K562 (cell line): ENCODE measurements around the gene GDAP1L1. TPM values are rescaled to one million over a fixed set of nuclear protein-coding genes. Genes with fewer than 3 reads are reported as not detected.

Experiments used
- E2F1 ChIP-seq: sonication (generic); formaldehyde crosslinking; IDR thresholded peaks from 2 replicates; pipeline ENCODE4 v1.8.1; 2023; ENCODE audit warnings: mild to moderate bottlenecking, missing genetic modification reagents, moderate library complexity
- FOXA3 ChIP-seq, 2 experiments: fragments of 450-650 bp in 1 of 2; sonication (generic) in 1 of 2; formaldehyde crosslinking; IDR thresholded peaks in 1 of 2; conservative IDR thresholded peaks in 1 of 2; 2 replicates each; pipeline versions ENCODE4 v1.4.0 to v1.8.0; 2020 to 2022; ENCODE audit warnings: mild to moderate bottlenecking in 2 of 2, missing genetic modification reagents in 1 of 2
- GABPA ChIP-seq: fragments of 200-800 bp; sonication (Bioruptor generic); conservative IDR thresholded peaks from 2 replicates; pipeline ENCODE4 v1.6.1; 2016; ENCODE audit warnings: low read depth, missing genetic modification characterization, missing compliant biosample characterization
- HDAC2 ChIP-seq: fragments of 450-650 bp; IDR thresholded peaks from 2 replicates; pipeline ENCODE4 v1.6.1; 2016; ENCODE audit warnings: mild to moderate bottlenecking
- ILF3 ChIP-seq: fragments of 450-650 bp; IDR thresholded peaks from 2 replicates; pipeline ENCODE4 v1.6.1; 2018; ENCODE audit warnings: antibody characterized with exemption, mild to moderate bottlenecking, moderate library complexity, borderline replicate concordance
- JUNB ChIP-seq: fragments of 450-650 bp; formaldehyde crosslinking; conservative IDR thresholded peaks from 2 replicates; pipeline ENCODE4 v1.4.0; 2020; ENCODE audit warnings: mild to moderate bottlenecking
- NCOA4 ChIP-seq: fragments of 450-650 bp; IDR thresholded peaks from 2 replicates; pipeline ENCODE4 v1.6.1; 2018; ENCODE audit warnings: mild to moderate bottlenecking; ENCODE audit not compliant: partially characterized antibody
- RBM39 ChIP-seq: fragments of 200-400 bp; formaldehyde crosslinking; optimal IDR thresholded peaks from 2 replicates; pipeline ENCODE3; 2018; ENCODE audit warnings: low read depth, low read length
- RERE ChIP-seq: sonication (generic); formaldehyde crosslinking; IDR thresholded peaks from 2 replicates; pipeline ENCODE4 v1.8.0; 2023; ENCODE audit warnings: missing genetic modification reagents, mild to moderate bottlenecking, borderline replicate concordance
- SMAD4 ChIP-seq: fragments of 250-450 bp; sonication (Bioruptor Pico); conservative IDR thresholded peaks from 2 replicates; pipeline ENCODE4 v1.8.0; 2021; ENCODE audit warnings: inconsistent platforms, mild to moderate bottlenecking, moderate library complexity
- SMARCA4 ChIP-seq: fragments of 450-650 bp; IDR thresholded peaks from 2 replicates; pipeline ENCODE4 v1.6.1; 2016
- TEAD1 ChIP-seq, 2 experiments: fragments of 450-650 bp in 1 of 2; sonication (generic) in 1 of 2; formaldehyde crosslinking; IDR thresholded peaks; 2 replicates each; pipeline versions ENCODE4 v1.4.0 to v1.8.0; 2020 to 2022; ENCODE audit warnings: mild to moderate bottlenecking in 2 of 2, missing genetic modification reagents in 1 of 2
- TEAD4 ChIP-seq, 2 experiments: sonication (generic) in 1 of 2; formaldehyde crosslinking in 1 of 2; IDR thresholded peaks; 2 replicates each; pipeline versions ENCODE4 v1.6.1 to v1.8.0; 2012 to 2022; ENCODE audit warnings: borderline replicate concordance in 1 of 2, inconsistent platforms in 1 of 2, low read length in 1 of 2, mild to moderate bottlenecking in 1 of 2, missing genetic modification reagents in 1 of 2
- ZFX ChIP-seq: sonication (generic); formaldehyde crosslinking; IDR thresholded peaks from 2 replicates; pipeline ENCODE4 v1.8.0; 2022; ENCODE audit warnings: mild to moderate bottlenecking, missing genetic modification reagents, moderate library complexity
- ZNF316 ChIP-seq: fragments of 450-650 bp; IDR thresholded peaks from 2 replicates; pipeline ENCODE4 v1.6.1; 2016
- ZNF76 ChIP-seq: fragments of 250-450 bp; sonication (Bioruptor Pico); IDR thresholded peaks from 2 replicates; pipeline ENCODE4 v1.4.0; 2020; ENCODE audit warnings: mild to moderate bottlenecking, moderate library complexity, borderline replicate concordance
- ZNF764 ChIP-seq: fragments of 250-450 bp; sonication (Bioruptor Pico); IDR thresholded peaks from 2 replicates; pipeline ENCODE4 v1.4.0; 2020; ENCODE audit warnings: low read depth, mild to moderate bottlenecking, moderate library complexity
- polyA plus RNA-seq, 8 experiments: library from polyadenylated mRNA; depleted of rRNA in 4 of 8; stranded (reverse) in 5 of 8; unstranded in 3 of 8; fragments of >200 nt; fragmentation: Nextera tagmentation in 2 of 8; fragmentation: Illumina TruSeq in 1 of 8; extraction: Ambion mirVana in 2 of 8; extraction: Trizol in 1 of 8; gene quantifications; 2 replicates each; pipeline versions ENCODE4 v1.2.1 to v1.2.3, GENCODE V29; 2011 to 2014; ENCODE audit warnings: inconsistent platforms in 1 of 8, missing spikeins in 1 of 8
- total RNA-seq, 7 experiments: library from RNA; depleted of rRNA in 6 of 7; stranded (reverse); fragments of >200 nt in 6 of 7; fragmentation: Illumina TruSeq in 2 of 7; extraction: Trizol in 2 of 7; gene quantifications; 2 replicates each; pipeline versions ENCODE4 v1.2.1 to v1.2.3, GENCODE V29; 2011 to 2021; ENCODE audit warnings: low replicate concordance in 1 of 7
- TF ChIP-seq, protein P1 (sequence below): fragments of 450-650 bp; IDR thresholded peaks from 2 replicates; pipeline ENCODE4 v1.6.1; 2017; ENCODE audit warnings: mild to moderate bottlenecking, moderate library complexity
- TF ChIP-seq, protein P2 (sequence below): fragments of 250-450 bp; sonication (Bioruptor Pico); IDR thresholded peaks from 2 replicates; pipeline ENCODE4 v1.8.0; 2022; ENCODE audit warnings: moderate library complexity, mild to moderate bottlenecking, inconsistent platforms

The GDAP1L1 gene
- total and polyA plus RNA-seq, 9 of the 15 experiments (the other 6 are each of a cell fraction or from before 2014, with no cell fraction given): 0.06 to 0.40 (median 0.19) TPM; not detected in 5

DNA sequence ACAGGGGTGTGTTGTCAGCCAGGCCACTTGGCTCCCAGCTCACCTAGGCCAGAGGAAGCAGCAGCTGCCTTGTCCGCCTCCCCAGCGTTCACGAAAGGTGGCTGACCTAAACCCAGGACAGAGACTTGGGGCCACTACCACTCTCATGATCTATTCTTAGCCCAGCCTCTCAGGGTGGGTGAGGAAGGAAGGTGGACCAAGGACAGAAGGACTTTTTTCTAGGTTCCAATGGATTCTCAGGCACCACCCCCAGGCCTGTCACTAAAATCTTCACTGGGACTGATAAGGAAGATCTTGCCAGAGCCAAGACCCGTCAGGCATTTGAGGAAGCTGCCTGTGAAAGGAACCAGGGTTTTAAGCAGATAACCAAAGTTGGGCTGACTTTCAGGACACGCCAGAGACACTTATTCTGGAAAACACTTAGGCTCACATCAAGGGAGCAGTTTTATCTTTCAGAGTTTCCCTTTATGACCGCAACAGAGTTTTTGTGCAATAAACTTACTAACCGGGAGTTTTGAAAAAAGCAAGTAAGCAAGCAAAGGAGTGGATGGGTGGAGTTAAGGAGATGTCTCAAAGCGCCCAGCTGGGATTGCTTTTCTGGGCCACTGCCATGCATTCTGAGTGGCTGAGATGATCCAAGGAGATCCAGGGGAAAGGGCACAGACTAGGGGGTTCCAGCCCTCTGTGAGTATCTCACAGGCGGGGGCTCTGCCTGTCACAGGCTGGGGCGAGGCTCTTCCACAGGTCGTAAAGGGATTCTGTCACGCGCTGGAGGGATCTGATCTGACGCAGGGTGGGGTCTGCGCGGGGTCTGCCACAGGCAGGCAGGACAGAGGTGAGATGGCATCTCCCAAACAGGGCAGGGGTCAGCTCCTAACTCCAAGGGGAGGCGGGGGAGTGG is 62.9 kb downstream of the GDAP1L1 start (continued):
- TF ChIP-seq E2F1 (CRISPR knock-in tag) (no peak), RERE (CRISPR knock-in tag) (no peak), NCOA4 (no peak), ZFX (0 out of 2 replicates have a peak, but pooled peaks have one; percentile 16), JUNB (CRISPR knock-in tag) (no peak), ZNF764 (CRISPR knock-in tag) (no peak), TEAD4 (IDR thresholded peaks at IDR 0.05; ENCODE audit: low read length) (peak; percentile 10; the same call in 1 of the 2 replicates), TEAD4 (CRISPR knock-in tag; IDR thresholded peaks at IDR 0.05; ENCODE audit: borderline replicate concordance) (no peak), ZNF76 (no peak), SMARCA4 (0 out of 2 replicates have a peak, but pooled peaks have one; percentile 18), SMAD4 (no peak), TEAD1 (CRISPR knock-in tag; IDR thresholded peaks at IDR 0.05) (no peak), RBM39 (no peak), GABPA (tag) (no peak), HDAC2 (no peak), FOXA3 (CRISPR knock-in tag; conservative IDR thresholded peaks at IDR 0.05 in 1 of 2, IDR thresholded peaks at IDR 0.05 in 1 of 2) (no peak), ILF3 (no peak), ZNF316 (no peak)
- TF ChIP-seq, protein P1, sequence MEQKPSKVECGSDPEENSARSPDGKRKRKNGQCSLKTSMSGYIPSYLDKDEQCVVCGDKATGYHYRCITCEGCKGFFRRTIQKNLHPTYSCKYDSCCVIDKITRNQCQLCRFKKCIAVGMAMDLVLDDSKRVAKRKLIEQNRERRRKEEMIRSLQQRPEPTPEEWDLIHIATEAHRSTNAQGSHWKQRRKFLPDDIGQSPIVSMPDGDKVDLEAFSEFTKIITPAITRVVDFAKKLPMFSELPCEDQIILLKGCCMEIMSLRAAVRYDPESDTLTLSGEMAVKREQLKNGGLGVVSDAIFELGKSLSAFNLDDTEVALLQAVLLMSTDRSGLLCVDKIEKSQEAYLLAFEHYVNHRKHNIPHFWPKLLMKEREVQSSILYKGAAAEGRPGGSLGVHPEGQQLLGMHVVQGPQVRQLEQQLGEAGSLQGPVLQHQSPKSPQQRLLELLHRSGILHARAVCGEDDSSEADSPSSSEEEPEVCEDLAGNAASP: no peak
- TF ChIP-seq, protein P2, sequence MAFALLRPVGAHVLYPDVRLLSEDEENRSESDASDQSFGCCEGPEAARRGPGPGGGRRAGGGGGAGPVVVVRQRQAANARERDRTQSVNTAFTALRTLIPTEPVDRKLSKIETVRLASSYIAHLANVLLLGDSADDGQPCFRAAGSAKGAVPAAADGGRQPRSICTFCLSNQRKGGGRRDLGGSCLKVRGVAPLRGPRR (CRISPR knock-in tag): no peak
